AG08396 (cell line): ENCODE measurements around the gene PWWP2B.
A peak's percentile ranks its signal among the peaks of the same experiment; 100 is the strongest.
"Not testable (repeated sequence)": the region's sequence is repeated elsewhere in the genome, so short reads cannot be mapped to it uniquely, and the experiment has no call there.

Experiments
- DNase-seq: peaks from one replicate; pipeline ENCODE4 v3.0.0; 2012; ENCODE audit warnings: low spot score, mixed read lengths

PWWP2B gene

DNA sequence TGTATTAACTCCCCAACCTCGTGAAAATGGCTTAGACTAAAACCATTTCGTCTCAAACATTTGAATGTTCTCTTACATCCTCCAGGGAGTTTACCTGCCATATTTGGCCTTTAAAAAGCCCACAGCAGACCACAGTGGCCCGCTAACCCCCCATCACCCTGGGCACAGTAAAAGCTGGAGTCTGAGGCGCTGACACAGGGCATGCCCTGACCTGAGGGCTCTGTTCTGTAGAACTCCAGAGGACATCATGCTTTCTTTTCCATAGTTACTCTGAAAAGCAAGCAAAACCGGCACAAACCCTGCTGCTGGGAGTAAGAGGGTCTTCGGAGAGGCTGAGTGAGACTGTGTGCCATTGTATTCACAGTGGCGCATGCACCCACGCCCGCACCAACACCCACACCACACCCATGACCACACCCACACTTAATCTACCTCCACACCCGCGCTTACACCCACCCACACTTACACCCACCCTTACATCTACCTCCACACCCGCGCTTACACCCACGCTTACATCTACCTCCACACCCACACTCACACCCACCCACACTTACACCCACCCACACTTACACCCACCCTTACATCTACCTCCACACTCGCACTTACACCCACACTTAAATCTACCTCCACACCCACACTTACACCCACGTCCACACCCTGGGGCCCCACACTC is 32.9 kb upstream of the PWWP2B start:
- no peak for DNase-seq

DNA sequence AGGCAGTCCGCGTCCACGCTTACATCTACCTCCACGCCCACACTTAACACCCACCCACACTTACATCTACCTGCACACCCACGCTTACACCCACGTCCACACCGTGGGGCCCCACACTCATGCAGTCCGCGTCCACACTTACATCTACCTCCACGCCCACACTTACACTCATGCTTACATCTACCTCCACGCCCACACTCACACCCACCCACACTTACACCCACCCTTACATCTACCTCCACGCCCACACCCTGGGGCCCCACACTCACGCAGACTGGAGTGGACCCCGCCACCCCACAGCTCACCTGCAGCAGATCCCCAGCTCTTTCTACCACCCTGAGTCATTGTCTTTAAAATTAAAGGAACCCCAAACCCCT is 32.4 kb upstream of the PWWP2B start:
- DNase-seq, result no peak

DNA sequence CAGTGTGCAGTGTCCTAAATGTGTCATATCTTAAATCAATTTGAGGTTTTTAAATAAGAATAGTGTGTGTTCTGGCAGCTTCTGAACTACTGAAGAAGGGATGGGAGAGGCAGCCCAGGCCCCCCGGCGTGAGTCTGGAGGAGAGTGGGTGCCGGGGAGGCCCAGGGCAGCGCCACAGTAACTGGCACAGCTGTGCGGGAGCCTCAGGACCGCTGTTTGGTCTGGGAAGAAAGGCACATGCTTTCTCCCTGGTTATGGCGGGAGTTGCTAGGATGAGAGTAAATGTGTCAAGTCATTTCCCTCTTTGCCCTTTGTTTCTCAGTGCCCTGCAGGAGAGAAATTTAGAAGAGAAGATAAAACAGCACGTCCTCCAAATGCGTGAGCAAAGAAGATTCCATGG is 31.9 kb upstream of the PWWP2B start:
- no peak for DNase-seq

DNA sequence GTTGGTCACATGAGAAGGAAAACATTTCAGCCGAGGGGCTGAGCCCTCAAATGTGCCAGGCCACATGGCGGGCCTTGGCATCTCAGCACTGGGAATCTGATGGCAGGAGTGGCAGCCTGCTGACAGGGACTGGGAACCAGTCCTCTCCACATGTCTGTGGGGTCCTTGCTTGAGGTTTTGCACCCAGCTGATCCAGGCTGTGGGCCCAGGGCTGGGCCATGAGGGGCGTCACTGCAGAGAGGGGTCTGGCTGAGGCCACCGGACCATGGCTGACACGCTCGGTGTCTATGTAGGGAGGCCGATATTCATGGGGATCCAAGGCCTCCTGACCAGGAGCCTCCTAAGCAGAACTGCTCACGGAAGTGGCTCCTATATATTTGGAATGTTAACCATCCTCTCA is 31.0 kb upstream of the PWWP2B start:
- DNase-seq, result no peak

DNA sequence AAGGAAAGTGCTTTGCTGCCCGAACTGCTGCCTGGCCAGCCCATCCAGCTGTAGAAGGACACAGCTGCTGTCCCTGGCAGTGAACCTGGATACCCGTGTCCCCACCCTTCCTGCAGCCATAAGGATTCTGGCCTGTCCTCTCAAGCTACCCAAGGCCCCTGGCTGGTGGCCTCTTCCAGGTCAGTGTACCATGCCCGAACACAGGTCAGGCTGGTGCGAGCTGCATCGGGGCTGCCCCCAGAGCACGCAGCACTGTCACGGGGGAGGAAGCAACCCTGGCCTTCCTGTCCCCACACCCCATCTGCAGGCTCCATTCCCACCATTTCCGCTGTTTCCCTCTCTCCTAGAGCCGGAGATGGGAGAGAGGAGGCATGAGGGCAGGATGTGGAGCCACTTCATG is 30.5 kb upstream of the PWWP2B start:
- no peak for DNase-seq

DNA sequence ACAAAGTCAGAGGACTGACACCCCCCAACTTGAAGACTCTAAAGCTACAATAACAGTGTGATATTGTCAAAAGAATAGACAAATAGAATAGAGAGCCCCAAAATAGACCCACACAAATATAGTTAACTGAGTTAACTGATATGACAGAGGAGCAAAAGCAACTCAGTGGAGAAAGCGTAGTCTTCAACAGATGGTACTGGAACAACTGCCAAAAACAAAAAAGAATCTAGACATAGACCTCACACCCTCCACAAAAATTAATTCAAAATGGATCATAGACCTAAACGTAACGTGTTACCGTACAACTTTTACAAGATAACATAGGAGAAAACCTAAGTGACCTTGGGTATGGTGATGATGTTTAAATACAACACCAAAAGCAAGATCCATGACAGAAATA is 28.6 kb upstream of the PWWP2B start:
- no peak for DNase-seq

DNA sequence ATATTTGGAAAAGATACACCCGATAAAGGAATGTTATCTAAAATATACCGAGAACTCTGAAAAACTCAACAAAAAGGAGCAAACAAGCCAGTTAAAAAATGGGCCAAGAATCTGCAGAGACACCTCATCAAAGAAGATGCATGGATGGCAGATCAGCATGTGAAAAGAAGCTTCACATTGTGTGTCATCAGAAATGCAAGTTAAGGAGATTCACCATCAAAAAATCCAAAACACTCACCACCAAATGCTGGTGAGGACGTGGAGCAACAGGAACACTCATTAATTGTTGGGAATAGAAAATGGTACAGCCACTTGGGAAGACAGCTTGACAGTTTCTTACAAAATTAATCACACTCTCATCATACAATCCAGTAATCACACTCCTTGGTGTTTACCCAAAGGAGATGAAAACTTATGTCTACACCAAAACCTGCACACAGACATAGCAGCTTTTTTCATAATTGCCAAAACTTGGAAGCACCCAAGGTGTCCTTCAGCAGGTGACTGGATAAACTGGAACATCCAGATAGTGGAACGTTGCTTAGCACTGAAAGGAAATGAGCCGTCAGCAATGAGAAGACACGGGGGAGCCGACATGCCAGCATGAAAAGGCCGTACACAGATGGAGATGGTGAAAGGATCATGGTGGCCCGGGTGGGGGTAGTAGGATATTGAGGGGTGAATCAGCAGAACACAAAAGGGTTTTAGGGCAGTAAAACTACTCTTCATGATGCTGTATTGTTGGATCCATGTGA is 27.9 kb upstream of the PWWP2B start:
- DNase-seq, result peak; percentile 75

DNA sequence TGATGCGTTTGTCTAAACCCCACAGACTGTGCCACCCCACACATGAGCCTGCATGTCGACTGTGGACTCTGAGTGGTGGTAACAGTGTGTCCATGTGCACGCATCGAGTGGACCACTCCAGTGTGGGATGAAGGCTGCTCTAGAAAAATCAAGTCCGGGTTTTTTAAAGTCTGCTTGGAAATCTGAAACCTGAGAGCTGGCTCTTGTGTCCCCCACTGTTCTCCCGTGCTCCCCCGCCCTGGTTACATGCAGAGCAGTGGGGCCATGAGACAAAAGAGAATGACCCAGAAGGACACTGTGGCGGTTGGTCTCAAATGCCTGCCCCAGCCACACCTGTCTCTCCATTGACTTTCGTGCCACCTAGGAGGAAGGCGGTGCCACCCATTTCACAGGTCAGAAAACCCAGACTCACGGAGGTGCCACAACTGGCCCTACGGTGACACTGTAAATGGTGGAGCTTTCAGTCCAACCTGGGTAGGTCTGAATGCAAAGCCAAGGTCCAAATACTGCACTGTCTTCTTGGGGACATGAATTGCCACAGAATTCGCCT is 27.3 kb upstream of the PWWP2B start:
- no peak for DNase-seq

DNA sequence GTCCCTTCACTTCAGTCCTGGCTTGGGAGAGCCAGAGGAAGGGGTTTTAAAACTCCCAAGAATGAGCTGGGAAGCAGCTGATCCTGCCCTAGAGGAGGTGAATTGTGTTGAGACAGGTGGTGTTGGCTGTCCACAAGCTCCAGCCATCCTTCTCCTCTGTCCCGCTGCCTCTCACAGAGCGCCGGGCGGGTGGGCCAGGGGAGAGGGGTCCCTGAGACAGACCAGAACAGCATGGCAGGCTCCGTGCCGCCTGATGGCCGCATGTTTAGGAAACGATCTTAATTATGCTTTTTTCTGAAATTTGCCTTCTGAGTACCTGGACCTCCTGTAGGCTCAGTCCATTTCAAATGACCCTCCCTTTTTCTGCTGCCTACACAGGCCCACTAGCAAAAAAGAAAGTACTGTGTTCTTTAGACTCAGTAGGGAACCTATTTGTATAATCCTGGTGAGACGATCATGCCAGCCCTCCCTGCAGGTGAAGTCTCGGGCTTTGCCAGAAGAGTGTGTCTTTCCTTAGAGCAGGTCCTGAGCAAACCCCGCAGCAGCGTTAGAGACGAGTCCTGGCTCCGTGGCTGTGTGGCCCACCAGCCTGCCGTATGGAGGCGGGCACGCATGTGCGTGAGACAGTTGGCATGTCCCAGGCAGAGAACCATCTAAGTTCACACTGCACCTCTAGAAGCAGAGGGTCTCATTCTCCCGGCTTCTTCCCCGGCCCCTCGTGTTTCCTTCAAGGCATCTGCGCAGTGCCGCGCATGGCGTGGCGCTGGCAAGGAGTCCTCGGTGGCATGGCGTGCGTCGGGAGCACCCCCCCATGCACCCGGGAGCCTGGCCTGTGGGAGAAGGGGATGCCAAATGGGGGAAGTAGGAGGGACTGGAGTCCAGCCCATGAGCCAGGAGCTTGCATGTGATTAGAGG is 26.3 kb upstream of the PWWP2B start:
- DNase-seq, result no peak

DNA sequence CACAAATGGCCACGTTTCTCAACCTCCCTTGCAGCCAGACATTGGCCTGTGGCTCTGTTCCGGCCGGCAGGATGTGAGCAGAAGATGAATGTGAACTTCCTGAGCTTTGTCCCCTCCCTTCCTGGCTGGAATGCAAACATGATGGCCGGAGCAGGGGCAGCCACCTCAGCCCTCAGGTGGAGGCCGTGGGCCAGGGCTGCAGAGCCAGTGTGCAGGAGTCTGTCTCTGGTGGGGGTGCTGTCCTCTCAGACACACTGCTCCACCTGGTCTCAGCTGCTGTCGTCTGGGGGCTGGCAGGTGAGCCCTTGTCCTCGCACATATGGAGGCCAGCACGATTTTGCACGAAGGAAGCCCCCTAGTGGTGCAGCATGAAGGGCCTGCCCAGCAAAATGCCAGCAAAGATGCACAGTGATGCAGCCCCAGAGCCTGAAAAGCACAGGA is 25.3 kb upstream of the PWWP2B start:
- no peak for DNase-seq

DNA sequence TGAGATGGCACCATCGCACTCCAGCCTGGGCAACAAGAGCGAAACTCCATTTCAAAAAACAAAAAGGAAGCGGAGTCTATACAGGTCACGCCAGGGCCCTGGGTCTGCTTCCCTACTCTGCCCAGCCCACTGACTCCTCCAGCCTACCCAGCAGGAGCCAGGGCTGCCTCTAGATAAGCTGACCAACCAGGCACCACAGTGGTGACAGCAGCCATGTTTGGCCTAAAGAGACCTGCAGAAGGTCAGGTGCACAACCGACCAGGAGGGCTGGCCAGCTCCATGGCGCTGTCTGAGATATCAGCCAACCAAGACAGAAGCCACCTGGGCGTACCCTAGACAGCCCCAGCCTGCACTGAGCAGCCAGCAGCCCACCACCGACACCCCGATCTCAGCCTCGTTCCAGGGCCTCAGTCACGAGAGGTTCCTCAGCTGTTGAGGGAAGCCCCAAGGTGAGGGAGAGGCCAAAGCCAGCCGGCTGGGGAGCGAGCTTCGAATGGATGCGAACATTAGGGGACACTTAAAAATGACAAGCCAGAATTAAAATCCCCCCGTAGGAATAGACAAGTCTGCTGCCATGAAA is 24.4 kb upstream of the PWWP2B start:
- DNase-seq, result no peak

DNA sequence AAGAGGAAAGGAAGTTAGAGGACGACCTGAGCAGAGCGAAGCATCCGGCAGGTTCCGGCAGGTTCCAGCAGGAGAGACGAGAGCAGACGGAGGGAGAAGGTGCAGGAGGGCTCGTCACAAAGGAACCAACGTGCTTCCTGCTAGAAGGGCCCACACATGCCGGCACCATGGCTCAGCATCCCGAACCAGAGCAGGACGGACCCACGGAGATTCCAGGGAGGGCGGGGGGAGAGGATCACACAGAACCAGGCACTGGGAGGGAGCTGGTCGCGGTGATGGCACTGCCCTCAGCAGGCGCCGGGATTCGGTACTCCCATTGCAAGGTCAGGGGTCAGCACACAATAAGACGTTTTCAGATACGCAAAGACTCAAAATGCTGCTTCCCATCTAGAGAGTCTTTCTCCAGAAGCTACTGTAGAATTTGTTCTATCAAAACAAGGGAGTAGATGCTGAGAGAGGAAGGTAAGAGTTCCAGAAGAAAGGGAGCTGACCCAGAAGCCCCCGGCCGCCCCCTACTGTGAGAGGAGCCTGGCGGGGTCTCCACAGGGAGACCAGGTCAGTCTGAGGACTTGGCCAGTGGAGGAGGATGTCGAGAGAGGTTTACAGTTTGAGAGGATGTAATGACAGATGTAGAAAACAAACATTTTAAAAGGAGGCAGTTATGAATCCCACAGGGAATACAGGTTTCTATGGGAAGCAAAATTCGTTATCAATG is 23.6 kb upstream of the PWWP2B start:
- DNase-seq, result no peak

DNA sequence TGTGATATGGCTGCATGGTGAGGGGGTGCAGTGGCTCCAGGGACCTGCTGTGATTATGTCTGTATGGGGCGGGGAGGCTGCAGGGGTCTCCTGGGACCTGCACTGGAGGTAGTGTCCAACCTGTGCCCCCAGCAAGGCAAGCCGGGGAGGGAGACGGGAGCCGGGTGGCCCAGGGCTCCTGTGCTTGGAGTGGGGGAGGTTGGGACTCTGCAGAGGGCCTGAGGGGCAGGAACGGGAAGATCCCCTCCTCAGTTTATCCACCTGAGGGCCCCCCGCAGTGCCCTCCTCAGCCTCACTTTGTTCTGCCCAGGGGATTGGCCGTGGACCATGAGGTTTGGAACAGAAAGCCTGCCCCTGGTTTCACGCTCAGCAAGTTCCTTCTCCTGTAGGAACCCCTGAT is 22.8 kb upstream of the PWWP2B start:
- DNase-seq, result no peak

DNA sequence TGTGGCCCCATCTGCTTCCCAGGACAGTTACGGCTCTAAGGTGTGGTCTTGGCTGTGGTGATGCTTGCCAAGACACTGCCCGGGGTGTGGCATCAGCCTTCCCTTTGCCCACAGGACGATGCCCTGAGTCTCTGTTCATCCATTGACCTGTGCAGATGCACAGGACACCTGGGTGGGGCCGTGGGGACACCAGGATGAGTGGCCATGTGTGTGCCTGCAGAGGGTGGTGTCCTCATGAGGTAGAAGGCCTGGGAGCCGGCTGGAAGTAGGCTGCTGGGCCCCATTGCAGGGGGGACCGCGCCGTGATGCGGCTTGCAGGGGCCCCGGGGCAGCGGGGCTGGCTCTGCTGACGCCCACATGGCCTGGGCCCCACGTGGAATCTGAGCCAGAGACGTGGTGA is 22.4 kb upstream of the PWWP2B start:
- DNase-seq, result no peak

DNA sequence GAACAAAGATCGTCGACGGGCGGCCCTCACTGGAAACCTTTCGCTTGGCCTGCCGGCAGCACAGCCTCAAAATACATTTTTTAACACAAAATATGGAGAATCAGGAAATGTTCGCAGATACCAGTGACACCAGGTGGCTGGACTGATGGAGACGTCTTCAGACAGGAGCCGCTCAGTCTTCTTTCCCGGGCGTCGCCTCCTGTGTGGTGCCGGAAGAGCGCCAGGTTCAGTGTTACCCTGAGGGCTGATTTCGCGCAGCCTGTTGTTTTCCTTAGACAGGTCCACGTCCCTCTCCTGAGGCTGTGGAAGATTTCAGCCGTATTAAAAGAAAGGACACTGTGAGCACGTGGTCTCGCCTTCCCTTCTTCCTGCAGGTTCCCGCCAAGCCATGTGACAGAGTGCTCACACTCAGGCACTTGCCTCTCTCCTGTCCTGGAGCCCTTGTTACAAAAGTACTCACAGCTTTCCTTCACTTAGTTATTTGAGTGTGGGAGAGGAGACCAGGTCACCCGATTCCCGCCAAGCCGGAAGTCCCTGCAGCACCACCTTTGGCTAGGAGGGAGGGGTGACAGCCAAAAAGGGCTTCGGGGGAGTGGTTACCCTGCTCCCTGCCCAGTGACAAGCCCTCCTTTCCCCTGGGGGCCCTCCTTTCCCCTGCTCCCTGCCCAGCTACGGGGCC is 21.7 kb upstream of the PWWP2B start:
- DNase-seq, result no peak

DNA sequence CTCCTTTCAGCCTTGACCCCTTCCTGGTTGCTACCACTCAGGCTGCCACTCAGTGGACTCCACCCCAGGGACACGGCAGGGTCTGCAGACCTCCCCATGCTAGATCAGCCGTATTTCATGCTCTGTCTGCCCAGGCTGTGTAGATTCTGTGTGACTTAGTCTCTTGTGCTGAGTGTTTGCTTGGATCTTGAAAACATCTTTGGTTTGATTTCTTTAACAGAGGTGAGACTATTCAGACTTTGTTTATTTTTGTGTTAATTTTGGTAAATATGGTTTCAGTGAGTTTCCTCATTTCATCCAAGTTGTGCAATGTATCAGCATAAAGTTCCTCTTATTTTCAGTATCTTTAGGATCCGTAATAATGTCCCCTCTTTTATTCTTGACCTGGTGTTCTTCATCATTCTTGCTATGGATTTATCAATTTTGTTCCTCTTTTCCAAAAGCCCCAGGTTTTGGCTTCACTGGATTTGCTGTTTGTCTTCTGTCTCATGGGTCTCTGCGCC is 21.2 kb upstream of the PWWP2B start:
- DNase-seq, result no peak

DNA sequence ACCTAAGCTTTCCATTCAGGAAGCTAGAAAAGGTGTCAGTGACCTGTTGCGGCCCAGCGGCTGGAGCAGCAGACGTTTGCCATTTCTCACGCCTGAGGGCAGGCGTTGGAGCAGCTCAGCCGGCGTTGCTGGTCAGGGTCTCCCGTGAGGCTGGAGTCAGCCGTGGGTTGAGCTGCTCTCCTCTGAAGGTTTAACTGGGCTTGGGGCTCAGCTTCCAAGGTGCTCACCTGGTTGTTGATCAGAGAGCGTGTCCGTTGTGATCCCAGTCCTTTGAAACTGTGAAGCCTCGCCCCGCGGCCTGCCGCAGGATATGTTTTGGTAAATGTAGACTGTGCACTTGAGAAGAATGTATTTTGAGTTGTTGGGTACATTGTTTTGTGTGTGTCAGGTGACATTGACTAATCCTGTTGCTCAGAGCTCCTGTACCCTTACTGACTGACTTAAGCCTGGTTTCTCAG is 20.6 kb upstream of the PWWP2B start:
- no peak for DNase-seq

DNA sequence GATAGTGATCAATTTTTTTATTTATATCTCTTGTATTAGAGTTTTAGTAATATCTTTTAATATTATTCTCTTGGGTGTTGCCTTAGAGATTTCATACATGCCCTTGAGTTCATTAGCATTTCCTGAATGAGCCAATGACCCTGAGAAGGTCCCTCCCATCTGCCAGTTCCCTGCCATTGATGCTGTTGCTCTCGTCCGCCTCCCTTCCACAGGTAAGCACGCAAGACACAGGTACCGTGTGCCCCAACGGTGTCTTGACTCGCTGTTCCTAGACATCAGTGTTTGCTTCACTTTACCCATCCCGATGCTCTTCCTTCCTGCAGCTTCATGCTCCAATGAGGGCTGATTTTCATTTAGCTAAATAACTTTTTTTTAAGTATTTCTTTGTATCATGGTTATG is 19.7 kb upstream of the PWWP2B start:
- DNase-seq, result no peak

DNA sequence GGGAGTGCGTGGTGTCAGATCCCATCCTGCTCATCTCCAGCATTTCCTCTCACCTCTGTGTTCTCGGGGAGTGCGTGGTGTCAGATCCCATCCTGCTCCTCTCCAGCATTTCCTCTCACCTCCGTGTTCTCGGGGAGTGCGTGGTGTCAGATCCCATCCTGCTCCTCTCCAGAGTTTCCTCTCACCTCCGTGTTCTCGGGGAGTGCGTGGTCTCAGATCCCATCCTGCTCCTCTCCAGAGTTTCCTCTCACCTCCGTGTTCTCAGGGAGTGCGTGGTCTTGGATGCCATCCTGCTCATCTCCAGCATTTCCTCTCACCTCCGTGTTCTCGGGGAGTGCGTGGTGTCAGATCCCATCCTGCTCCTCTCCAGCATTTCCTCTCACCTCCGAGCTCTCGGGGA is 18.0 kb upstream of the PWWP2B start:
- not testable (repeated sequence) for DNase-seq

DNA sequence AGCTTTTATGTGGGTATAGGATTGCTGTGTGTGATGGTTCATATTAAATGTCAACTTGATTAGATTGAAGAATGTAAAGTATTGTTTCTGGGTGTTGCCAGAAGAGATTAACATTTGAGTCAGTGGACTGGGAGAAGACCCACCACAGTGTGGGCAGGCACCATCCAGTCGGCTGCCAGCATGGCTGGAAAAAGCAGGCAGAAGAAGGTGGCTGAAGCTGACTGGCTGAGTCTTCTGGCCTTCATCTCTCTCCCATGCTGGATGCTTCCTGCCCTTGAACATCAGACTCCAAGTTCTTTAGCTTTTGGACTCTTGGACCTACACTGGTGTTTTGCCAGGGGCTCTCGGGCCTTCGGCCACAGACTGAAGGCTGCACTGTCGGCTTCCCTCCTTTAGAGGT is 16.0 kb upstream of the PWWP2B start:
- not testable (repeated sequence) for DNase-seq

DNA sequence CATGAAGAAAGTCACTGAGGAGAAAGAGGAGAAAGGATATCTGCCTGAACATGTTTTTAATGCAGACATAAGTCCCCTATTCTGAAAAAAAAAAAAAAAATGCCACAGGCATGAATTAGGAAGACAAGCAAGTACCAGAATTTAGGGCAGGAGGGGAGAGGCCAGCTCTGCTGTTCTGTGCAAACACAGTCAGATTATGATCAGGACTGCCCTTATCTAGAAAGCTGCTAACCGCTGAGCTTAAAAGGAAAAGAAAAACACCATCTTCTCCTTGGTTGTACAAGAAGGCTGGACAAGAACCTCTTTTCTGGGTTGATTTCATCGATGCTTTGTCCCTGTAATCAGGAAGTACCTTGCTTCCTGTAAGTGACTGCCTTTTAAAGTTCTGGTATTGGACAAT is 15.3 kb upstream of the PWWP2B start:
- DNase-seq, result no peak
